ENCODE data around the gene TSHZ2.
"Not testable (repeated sequence)": the region's sequence is repeated elsewhere in the genome, so short reads cannot be mapped to it uniquely, and the experiment has no call there.

TSHZ2 gene

DNA sequence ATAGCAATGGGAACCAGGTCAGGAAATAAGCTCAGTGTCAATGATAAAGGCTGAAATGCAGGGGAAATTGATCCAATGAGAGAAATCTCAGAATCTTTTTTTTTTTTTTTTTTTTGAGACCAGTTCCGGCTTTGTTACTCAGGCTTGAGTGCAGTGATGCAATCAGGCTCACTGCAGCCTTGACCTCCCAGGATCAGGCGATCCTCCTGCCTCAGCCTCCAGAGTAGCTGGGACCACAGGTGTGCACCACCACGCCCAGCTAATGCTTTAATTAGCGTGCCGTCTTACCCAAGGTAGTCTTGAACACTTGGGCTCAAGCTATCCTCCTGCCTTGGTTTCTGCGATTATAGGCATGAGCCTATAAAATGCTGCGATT lies 325.0 kb downstream of the TSHZ2 start:
- no peak for DNase-seq

GRCh38 chr20:53298260-53298659 lies 326.1 kb downstream of the TSHZ2 start:
- DNase-seq = no peak

DNA sequence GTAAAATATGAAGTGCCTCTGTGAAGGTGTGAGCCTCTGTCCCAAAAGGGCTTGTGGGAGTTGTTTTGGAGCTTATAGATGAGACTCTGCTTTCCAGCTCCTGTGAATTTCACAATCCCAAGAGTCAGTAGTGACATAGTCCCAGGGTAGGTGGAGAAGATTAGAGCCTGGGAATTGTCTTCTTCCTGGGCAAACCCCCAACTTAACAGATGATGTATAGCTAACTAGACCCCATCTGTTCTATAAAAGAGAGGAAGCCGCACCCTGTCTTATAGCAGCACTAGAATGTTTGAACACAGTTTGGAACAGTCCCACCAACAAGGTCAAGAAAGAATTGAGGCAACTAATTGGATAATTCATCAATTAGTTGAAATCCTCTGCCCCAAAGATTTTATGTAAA lies 326.8 kb downstream of the TSHZ2 start:
- no peak for DNase-seq

DNA sequence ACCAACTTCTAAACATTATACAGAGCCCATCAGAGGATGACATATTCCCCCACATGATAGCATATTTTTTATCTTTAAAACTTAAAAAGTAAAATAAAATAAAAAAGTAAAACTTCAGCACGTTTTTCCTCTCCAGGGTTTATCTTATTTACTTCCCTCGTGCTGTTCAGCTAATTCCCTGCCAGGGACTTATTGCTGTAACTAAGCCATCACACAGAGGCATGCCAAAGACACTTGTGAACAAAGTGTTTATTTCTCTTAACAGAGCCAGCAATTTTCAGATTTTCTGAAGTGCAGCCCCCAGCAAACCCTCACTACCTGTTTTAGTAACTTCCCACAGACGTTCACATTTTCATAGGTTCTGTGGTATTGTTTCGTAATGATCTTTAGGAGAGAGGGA lies 327.7 kb downstream of the TSHZ2 start:
- DNase-seq = no peak

DNA sequence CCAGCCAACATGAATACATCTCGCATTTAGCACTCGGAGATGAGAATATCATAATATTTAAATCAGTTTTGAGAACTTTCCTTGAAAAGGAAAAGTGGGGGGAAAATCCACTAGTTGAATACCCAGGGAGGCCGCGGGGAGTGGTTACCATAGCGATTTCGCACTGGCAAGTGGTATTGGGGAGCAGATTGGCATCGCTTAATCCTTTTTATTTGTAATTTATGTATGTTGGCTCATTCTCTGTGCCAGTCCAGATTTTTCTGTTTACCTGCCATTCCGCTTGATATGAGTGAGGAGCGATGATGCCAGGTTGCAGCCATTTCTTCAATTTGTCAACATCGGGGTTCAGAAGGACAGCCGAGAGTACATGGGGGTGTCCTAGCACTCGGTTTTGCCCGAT lies 329.7 kb downstream of the TSHZ2 start:
- no peak for DNase-seq

GRCh38 chr20:53302695-53303412 lies 330.7 kb downstream of the TSHZ2 start:
- DNase-seq = no peak

DNA sequence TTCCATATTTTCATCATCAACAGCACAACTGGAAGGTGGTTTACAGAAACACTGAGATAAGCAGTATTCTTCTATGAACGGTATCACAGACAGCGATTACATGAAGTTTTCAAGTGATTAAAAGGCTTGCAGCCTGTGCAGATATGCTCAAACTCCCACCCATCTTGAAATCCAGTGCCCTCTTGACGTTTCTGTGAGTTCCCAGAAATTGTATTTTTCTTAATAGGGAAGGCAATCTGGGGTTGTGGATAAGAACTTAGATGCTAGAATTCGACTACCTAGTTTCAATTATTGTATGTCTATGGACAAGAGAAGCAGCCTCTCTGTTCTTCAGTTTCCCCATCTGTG lies 331.2 kb downstream of the TSHZ2 start:
- no peak for DNase-seq

DNA sequence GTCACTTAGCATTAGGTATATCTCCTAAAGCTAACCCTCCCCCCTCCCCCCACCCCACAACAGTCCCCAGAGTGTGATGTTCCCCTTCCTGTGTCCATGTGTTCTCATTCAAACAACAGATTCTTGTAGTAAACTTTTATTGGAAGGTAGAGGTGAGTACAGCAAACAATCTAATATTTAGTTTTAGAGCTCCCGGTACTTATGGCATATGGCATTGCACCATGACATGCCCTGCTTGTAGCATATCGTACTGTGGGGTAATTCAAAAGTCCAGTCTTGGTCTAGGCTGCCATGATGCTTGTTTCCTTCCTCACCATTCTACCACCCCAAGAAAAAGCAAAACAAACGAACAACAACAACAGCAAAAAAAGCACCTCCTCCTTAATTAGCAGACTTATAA lies 332.0 kb downstream of the TSHZ2 start:
- no peak for DNase-seq

- no peak for DNase-seq
Observed at GRCh38 chr20:53306192-53306805, 334.1 kb downstream of the TSHZ2 start.

DNA sequence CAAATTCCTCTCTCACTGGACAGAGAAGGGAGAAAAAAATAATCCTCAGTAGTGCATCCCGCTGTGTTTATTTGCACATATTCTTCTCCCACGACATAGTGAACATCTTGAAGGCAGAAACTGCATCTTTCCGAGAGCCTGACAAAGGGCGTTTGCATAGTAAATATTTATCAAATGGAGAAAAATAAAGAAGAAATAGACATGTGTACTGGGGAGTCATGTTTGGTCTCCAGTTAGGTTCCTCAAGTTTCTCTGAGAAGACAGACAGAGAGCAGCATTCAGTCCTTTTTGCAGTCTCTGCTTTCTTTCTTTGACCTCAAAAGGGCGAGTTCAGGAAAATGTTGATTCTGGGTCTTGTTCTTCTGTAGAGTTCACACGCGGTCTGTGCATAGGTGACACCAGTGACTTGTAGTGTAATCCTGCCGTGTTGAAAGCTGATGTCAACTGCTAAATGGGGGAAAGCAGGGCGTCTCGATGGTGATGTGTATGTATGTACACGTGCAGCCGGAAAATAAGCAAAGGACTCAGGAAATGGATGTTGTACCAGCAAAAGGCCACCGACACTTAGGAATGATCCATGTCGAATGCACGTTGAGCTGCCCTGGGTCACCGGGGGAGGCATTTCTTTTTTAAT lies 335.9 kb downstream of the TSHZ2 start:
- no peak for DNase-seq

GRCh38 chr20:53309515-53309914 lies 337.4 kb downstream of the TSHZ2 start:
- DNase-seq = no peak

DNA sequence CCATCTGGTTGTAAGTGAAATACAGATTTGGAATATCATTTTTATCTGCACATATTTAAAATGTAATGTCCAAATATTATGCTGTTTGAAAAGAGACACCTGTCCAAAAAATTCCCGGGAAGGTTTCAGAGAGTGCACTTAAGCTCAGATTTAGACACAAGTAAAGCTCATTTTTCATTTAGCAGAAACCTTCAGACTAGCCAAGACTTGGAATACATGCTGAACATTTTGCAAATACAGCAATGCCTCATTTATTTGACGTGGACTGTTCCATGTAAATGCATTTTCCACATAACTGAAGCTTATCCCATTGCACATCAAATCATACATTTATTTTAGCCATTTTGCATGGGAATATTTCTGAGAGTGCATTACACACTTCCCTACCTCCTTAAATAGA lies 340.8 kb downstream of the TSHZ2 start:
- no peak for DNase-seq

GRCh38 chr20:53316206-53316937 lies 344.2 kb downstream of the TSHZ2 start:
- DNase-seq = no peak

GRCh38 chr20:53319200-53319599 lies 347.0 kb downstream of the TSHZ2 start:
- no peak for DNase-seq

GRCh38 chr20:53319716-53320115 lies 347.6 kb downstream of the TSHZ2 start:
- DNase-seq = no peak

- no peak for DNase-seq
Observed at GRCh38 chr20:53320701-53321100, 348.5 kb downstream of the TSHZ2 start.

GRCh38 chr20:53321596-53321995 lies 349.4 kb downstream of the TSHZ2 start:
- DNase-seq = no peak

DNA sequence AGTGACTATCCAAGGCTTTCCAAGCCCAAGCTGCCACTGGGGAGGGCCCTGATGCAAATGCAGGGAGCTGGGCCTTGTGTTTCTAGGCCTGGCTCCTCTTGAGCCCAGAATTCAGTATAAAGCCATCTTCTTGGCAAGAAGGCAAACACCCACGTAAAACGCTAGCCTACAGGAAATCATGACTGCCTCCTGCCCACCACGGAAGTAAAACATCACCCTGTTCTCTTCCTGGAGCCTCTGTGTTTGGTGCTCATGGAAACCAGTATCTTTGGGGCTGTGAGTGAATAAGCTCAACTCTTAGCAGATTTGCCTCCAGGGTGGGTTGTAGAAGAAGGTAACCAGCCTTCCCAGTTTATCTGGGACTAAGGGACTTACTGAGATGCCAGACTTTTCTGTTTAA lies 350.5 kb downstream of the TSHZ2 start:
- no peak for DNase-seq

DNA sequence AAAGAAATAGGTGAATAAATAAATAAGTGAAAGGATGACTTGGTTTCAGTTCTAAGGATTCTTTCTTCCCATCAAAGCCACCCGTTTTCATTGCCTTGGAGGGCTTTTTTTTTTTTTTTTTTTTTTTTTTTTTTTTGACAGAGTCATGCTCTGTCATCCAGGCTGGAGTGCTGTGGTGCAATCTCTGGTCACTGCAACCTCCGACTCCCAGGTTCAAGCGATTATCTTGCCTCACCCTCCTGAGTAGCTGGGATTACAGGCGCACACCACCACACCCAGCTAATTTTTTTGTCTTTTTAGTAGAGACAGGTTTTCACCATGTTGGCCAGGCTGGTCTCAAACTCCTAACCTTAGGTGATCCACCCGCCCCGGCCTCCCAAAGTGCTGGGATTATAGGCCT lies 351.3 kb downstream of the TSHZ2 start:
- DNase-seq = not testable (repeated sequence)

DNA sequence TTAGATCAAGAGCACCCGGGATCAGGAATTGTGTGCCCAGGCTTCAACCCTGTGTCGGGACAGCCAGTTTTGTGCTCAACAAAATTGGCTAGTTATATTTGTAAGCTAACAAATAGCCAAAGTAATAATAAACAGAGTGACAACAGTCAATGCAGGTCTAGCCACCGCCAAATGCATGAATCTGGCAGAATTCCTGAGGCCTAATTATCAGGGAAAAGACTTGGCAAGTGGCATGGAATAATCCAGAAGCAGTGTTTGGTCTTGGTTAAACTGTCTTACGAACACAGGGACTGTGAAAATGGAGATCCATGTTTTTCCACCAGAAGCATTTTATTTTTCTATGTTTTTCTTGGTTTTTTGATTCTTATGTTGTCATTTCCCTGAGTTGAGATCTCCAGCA lies 352.7 kb downstream of the TSHZ2 start:
- DNase-seq = no peak

DNA sequence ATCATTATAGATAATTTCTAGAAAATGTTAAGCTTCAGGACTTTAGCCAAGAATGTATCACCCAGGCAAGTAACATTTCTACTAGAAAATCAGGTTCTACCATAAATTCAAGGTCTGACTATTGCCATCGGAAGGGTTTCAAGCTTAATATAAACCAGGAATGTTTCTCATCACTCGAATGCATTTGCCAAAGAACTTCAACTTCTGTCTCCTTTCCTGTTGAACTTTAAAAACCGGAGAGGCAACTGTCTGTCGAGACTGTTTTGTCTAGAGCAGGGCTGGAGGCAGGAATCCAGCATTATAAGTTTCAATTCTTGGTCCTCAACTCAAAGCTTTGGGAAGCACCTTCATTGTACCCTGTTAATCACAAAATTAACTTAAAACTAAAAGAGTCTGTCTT lies 356.8 kb downstream of the TSHZ2 start:
- no peak for DNase-seq

DNA sequence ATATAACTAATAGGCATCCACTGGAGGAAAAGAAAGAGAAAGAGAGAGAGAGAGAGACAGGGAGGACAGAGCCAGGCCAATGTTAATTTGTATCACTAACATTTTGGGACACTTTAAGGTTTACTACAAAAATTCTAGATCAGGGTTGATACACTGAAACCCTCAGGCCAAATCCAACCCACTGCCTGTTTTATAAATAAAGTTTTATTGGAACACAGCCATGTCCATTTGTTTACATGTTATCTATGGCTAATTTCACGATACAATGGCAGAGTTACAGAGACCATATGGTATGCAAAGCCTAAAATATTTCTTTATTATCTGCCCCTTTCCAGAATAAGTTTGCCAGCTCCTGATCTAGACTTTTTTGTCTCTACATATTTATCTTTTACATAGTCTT lies 357.6 kb downstream of the TSHZ2 start:
- no peak for DNase-seq

- DNase-seq = no peak
Observed at GRCh38 chr20:53330601-53331140, 358.5 kb downstream of the TSHZ2 start.

Measured in activated naive CD4-positive, alpha-beta T cell treated with anti-CD3 and anti-CD28 coated beads, Interleukin-2, amount 50 U/mL, for 16 hours (primary cell).